ENCODE measurements around the gene CDK5R2.

DNA sequence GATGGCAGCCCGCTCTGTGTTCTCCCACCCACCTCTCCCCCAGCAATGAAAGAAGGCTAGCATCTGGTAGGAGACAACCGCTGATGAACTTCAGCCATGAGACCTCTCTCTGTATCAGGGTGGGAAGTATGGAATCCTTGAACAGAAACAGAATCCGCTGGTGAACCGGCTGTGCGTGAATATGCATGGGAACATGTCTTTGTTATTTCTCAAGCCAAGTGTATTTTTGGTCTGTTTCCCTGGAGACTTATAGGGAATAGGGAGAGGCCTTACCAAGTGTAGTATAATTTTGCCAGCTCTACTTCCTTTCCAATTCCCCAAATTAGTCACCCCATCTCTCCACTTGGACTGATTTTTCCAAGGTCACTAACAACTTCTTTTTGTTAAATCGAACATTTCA, 48.7 kb upstream of the CDK5R2 start:
- TF ChIP-seq, protein P1, sequence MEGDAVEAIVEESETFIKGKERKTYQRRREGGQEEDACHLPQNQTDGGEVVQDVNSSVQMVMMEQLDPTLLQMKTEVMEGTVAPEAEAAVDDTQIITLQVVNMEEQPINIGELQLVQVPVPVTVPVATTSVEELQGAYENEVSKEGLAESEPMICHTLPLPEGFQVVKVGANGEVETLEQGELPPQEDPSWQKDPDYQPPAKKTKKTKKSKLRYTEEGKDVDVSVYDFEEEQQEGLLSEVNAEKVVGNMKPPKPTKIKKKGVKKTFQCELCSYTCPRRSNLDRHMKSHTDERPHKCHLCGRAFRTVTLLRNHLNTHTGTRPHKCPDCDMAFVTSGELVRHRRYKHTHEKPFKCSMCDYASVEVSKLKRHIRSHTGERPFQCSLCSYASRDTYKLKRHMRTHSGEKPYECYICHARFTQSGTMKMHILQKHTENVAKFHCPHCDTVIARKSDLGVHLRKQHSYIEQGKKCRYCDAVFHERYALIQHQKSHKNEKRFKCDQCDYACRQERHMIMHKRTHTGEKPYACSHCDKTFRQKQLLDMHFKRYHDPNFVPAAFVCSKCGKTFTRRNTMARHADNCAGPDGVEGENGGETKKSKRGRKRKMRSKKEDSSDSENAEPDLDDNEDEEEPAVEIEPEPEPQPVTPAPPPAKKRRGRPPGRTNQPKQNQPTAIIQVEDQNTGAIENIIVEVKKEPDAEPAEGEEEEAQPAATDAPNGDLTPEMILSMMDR (optimal IDR thresholded peaks at IDR 0.05 in 1 of 3, IDR thresholded peaks at IDR 0.05 in 1 of 3, conservative IDR thresholded peaks at IDR 0.05 in 1 of 3; ENCODE audit: extremely low read depth in 1 of 3, insufficient read depth in 2 of 3, low read length in 3 of 3): no peak
- no peak for TF ChIP-seq EZH2 (IDR thresholded peaks at IDR 0.05; ENCODE audit: low read length)
